Mesenteric fat pad (tissue), 1 donor: Measurements from ENCODE around the gene C2CD4C. TPM values are rescaled to one million over a fixed set of nuclear protein-coding genes. Genes with fewer than 3 reads are reported as not detected.
"Not testable (repeated sequence)": the region's sequence is repeated elsewhere in the genome, so short reads cannot be mapped to it uniquely, and the experiment has no call there.

ENCODE experiments used
- DNase-seq: peaks from one replicate; pipeline ENCODE4 v3.0.0-alpha.2; 2020; ENCODE audit warnings: low spot score
- long read RNA-seq: library from polyadenylated mRNA; unstranded; transcript quantifications from one replicate; pipeline ENCODE4 v2.0.0, GENCODE V29; 2020
- total RNA-seq: library from RNA; stranded (reverse); fragmentation: NEBNext Ultra II Directional; extraction: Animal tissue kit (Norgen Biotek cat#: 25700); gene quantifications from one replicate; pipeline ENCODE4 v1.2.1, GENCODE V29; 2021
- donor health status: DM: yes; HTN: yes; CAD: no.

C2CD4C gene, protein sequence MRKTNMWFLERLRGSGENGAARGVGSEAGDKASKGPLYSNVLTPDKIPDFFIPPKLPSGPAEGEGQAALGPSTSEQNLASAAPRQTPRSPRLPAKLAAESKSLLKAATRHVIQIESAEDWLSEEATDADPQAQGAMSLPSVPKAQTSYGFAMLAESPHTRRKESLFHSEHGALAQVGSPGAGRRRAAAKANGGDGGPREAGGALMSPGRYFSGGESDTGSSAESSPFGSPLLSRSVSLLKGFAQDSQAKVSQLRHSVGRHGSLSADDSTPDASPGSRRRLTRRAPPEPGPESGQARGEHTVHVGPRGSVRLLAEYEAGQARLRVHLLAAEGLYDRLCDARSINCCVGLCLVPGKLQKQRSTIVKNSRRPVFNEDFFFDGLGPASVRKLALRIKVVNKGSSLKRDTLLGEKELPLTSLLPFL
- total RNA-seq, result 5.9 TPM
- long read RNA-seq, partial matches to known transcripts, result 0 of 1 reads
- long read RNA-seq, other reads (novel, unspliced or antisense), result 1 of 1 reads

DNA sequence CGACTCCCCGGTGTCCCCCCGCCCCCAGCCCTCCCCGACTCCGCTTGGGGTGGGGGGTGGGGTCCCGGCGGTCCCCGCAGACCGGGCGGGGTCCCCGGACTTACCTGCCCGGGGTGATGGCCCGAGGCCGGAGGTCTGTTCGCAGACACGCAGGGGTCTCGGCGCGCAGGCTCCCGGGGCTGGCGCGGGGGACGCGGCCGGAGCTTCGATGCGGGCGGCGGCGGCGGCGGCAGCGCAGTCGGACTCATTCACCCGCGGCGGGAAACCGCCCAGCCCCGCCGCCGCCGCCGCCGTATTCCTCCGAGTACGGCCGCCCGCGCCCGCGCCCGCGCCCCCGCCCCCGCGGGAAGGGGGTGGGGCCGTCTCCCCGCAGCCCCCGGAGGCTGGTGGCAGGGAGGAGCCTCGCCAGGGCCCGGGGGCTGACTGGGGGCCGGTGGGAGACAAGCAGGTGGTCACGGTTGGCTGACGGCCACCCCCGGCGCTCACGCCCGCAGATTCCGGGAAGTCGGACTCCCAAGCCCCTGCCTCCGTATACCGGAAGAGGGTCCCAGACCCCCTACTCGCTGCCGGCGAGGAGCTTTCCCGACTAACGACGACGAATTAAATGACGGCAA is at the start of gene C2CD4C:
C2CD4C (minus strand) TSS at position 246 of the 614 bp plus-strand sequence. CDS start 786 bp downstream, outside the sequence.
- peak; percentile 86 for DNase-seq

DNA sequence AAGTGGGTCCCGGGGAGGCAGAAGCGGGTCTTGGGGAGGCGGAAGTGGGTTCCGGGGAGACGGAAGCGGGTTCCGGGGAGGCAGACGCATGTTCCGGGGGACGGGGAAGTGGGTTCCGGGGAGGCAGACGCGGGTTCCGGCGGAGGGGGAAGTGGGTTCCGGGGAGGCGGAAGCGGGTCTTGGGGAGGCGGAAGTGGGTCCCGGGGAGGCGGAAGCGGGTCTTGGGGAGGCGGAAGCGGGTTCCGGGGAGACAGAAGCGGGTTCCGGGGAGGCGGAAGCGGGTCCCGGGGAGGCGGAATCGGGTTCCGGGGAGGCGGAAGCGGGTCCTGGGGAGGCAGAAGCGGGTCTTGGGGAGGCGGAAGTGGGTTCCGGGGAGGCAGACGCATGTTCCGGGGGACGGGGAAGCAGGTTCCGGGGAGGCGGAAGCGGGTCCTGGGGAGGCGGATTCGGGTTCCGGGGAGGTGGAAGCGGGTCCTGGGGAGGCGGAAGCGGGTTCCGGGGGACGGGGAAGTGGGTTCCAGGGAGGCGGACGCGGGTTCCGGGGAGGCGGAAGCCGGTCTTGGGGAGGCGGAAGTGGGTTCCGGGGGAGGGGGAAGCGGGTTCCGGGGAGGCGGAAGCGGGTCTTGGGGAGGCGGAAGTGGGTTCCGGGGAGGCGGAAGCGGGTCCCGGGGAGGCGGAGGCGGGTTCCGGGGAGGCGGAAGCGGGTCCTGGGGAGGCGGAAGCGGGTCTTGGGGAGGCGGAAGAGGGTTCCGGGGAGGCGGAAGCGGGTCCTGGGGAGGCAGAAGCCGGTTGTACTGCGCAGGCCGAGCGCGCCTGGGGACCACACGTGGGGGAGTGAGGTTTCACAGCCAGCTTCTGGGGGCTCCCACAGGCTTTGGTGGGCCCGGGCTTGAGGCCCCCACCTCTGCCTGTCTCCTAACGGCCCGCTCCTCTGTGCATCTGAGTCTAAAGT is 49.4 kb upstream of the C2CD4C start:
- no peak for DNase-seq

DNA sequence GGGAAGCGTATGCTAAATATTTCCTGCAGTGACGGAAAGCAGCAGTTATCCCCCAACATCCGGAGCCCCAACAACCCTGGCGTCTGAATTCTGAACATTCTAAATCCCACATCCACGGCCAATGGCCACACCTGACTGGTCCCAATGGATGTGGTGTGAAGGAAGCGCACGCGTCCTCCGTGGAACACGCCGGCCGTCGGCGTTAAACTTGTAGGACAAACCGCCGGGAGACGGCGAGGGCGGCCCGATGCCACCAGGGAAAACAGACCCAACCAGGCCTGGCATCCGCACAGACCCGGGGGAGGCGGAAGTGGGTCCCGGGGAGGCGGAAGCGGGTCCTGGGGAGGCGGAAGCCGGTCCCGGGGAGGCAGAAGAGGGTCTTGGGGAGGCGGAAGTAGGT is 48.7 kb upstream of the C2CD4C start:
- no peak for DNase-seq

DNA sequence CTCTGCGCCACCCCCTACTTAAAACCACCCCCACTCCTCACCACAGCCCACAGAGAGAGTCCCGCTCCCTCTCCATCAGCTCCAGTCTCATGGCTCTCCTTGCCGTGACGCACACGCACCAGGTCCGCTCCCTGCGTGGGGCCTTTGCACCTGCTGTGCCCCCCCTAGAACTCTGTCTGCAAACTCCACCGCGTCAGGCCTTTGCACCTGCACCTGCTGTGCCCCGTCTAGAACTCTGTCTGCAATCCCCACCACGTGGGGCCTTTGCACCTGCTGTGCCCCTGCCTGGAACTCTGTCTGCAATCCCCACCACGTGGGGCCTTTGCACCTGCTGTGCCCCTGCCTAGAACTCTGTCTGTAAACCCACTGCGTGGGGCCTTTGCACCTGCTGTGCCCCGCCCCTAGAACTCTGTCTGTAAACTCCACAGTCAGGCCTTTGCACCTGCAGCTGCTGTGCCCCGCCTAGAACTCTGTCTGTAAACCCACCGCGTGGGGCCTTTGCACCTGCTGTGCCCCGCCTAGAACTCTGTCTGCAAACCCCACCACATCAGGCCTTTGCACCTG is 47.7 kb upstream of the C2CD4C start:
- no peak for DNase-seq

DNA sequence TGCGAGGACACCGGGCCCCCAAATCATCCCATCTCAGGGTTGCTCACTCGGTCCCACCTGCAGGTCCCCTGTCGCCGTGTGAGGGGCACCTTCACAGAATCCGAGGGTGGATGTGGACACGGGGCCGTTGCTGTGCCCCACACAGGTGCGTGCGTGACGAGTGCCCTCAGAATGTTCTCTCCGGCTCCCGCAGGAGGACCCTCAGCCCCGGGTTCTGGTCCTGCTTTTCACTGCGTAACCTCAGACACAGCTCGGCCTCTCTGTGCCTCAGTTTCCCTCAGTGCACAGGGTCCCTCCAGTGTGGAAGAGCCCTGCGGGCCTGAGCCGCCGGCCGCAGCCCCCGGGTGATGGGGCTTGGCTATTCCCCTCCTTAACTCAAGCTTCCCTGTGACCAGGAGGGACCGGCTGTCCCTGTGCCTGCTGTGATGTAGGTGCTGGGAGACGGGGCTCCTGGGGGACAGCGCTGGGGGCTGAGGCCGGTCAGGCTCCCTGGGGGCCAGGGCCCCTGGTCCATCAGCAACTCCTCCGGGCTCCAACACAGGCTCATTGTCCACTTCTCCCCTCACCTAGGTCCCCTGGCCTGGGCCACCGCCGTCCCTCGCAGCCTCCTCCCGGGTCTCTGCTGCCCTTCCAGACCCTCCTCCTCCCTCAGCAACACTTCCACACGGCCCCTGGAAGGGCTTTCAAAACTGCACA is 47.1 kb upstream of the C2CD4C start:
- no peak for DNase-seq

DNA sequence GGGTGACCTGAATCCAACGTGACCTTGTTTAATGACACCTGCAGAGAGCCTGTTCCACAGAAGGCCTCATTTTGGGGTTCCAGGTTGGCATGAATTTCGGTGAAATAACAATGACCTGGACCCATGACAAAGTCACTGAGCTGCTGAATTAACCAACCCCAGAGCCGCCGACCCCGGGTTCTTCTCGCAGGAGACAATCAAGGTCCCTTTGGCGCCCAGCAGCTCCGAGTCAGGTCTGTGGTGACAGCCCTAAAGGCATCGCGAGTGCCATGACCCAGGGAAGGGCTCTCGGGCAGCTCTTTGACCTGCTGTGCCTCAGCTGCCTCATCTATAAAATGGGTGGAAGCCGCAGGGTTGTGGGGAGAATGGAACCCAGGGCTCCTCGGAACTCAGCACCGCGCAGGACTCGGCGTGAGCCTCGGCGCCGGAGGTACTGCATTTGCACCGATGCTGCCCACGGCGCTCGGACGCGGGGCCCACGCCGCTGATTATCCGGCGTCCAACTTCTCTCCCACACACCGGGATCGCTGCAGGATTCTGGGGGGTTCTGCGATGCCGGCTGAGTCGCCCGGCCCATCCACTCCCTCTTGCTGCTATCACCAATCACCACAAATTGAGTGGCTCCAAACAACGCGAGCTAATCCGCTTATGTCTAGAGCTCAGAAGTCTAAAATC is 46.2 kb upstream of the C2CD4C start:
- no peak for DNase-seq

DNA sequence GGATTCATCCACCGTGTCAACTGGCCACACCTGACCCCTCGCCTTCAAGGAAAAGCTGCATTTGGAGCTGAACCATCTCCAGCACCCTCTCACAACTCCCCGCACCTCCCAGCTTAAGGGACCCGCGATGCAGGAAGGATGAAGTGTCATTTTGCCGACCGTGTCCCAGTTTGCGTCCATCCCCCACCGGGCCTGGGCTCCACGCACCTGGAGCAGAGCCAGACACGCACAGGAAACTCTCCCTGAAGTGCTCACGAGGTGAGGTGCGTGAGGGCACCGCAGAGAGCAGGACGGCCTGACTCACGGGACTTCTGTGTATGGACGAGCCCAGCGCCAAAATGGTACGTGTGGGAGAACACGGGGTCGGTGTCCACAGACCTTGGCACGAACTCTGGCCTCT is 44.7 kb upstream of the C2CD4C start:
- no peak for DNase-seq

DNA sequence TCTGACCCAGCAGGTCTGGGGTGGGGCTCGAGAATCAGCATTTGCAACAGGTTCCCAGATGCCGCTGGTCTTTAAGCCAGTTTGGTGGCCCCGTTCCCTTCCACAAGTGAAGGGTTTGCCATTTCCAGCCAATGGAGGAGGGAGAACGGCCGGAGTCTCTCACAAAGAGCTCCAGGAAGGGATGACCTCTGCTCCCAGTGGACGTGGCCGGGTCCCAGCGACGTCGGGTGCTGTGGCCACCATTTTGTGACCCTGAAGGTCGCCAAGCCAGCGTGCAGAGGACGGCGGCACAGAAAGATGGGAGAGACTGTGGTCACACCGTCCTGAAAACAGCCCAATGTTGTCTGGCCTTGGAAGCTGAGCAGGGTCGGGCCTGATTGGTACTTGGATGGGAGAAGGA is 43.9 kb upstream of the C2CD4C start:
- no peak for DNase-seq

DNA sequence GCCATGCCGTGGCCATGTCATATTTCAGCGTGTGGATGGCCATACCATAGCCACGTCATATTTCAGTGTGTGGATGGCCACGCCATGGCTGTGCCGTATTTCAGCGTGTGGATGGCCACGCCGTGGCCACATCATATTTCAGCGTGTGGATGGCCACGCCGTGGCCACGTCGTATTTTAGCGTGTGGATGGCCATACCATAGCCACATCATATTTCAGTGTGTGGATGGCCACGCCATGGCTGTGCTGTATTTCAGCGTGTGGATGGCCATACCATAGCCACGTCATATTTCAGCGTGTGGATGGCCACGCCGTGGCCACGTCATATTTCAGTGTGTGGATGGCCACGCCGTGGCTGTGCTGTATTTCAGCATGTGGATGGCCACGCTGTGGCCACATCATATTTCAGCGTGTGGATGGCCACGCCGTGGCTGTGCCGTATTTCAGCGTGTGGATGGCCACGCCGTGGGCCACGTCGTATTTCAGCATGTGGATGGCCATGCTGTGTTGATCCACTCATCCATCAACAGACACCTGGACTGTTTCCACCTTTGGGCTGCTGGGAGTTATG is 42.0 kb upstream of the C2CD4C start:
- not testable (repeated sequence) for DNase-seq

DNA sequence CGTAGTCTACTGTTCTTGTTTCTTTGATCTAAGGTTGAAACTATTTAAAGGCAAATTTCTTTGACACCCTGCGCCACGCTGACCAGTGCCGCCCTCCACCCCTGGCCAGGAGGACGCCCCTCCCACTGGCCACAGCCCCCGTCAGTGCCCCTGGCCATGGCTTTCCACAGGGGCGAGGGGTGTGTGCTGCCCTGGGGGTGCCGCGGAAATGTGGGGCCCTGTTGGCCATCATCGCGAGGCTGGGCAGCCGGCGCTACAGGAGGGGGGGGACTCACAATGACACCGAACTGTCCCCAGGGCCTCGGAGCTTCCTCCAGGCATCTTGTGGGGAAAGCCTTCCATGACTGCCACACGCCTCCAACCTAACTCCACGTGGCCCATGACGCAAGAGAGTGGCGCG is 41.0 kb upstream of the C2CD4C start:
- DNase-seq, result no peak

DNA sequence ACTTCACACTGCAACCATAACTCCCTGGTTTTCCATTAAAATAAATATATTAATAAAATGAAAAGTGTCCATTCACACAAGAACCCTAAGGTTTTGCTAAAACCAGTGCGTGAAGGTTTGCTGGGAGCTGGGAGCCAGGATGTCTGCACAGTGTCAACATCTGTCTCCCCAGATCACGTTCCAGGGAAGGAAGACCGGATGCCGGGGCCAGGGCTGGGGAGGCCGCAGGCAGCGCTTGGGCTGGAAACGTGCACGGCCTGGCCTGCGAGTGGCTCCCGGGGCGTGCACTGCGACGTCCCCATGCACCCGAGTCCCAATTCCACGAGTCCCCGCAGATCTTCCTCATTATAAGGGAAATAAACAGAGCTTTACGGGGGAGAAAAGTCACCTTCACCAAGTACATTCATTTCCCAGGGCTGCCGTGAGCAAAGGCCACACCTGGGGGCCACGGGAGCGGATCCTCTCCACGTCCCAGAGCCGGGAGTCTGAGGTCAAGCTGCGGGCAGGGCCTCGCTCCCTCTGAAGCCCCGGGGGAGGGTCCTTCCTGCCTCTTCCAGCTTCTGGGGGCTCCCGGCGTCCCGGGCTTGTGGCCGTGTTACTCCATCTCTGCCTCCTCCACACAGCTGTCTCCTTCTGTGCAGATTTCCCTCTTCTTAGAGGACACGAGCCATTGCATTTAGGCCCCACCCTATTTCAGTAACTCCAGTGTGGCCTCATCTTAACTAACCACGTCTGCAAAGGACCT is 39.0 kb upstream of the C2CD4C start:
- no peak for DNase-seq

DNA sequence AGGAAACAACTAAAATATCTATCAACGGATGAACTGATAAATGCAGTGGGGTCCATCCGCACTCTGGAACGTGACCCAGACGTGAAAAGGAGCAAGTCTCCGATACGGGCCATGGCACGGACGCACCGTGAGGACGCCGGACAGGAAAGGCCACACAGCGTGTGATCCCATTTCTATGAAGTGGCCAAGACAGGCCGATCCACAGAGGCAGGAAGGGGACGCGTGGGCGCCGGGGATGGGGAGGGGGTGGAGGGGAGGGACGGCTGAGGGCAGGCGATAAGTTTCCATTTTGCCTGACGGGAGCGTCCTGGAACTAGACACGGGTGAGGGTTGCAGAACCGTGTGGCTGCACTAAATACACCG is 38.1 kb upstream of the C2CD4C start:
- no peak for DNase-seq

DNA sequence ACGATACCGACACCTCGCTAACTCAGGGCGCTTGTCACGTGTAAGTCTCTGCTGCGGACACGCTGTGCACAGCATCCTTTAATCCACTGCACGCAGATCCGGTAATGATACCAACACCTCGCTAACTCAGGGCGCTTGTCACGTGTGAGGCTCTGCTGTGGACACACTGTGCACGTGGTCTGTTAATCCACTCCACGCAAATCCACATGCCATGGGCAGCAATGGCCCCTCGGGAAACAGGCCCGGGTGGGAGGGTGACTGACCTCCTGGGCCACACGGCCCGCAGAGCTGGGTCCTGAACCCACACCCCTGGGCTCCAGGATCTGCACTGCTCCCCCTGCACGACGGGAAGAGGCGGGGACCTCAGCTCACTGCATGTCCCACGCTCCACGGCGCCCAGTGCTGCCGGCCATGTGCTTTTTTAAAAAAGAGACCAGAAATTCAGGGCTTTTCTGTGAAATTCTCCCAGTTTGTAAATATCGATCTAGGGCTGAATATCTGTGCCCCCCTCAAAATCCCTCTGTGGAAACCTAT is 35.8 kb upstream of the C2CD4C start:
- no peak for DNase-seq

DNA sequence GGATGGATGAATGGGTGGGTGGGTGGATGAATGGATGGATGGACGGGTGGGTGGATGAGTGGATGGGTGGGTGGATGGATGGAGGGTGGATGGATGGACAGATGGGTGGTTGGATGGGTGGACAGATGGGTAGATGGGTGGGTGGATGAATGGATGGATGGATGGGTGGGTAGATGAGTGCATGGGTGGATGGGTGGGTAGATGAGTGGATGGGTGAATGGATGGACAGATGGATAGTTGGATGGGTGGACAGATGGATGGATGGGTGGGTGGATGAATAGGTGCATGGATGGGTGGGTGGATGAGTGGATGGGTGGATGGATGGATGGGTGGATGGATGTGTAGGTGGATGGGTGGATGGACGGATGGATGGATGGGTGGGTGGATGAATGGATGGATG is 34.1 kb upstream of the C2CD4C start:
- DNase-seq, result no peak

DNA sequence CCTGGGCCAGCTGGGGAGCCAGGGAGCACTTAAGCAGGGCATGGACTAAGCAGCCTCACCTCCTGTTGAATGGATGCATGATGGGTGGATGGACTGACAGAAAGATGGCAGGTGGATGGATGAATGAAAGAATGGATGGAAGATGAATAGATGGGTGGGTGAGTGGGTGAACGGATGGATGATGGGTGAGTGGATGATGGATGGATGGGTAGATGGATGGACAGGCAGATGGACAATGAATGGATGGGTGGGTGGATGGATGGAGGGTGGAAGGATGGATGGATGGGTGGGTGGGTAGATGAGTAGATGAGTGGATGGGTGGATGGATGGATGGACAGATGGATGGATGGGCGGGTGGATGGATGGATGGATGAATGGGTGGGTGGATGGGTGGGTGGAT is 33.1 kb upstream of the C2CD4C start:
- DNase-seq, result no peak

DNA sequence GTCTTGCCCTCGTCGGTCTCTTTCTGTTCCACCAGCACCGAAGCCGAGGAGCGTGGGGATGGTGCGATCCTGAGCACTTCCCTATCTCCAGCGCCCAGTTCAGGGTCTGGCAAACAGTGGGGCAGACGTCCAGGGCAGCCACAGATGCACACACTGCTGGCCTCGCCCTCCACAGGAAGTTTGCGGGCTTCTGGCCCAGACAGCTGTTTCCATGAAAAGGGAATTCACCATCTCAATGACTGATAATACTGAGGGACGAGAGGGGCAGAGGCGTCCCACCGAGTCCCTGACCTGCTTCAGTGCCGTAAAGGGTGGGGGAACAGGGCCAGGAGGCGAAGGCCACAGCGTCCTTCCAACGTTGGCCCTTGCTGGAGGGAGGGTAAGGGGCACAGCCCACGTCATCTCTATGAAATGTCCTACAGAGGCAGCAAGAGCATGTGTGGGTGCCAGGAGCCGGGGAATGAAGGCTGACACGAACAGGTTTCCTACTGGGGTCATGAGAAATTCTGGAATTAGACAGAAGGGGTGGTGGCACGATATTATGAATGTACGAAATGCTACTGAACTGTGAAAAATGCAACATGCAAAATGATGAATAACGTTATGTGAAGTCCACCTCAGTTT is 32.4 kb upstream of the C2CD4C start:
- DNase-seq, result no peak

DNA sequence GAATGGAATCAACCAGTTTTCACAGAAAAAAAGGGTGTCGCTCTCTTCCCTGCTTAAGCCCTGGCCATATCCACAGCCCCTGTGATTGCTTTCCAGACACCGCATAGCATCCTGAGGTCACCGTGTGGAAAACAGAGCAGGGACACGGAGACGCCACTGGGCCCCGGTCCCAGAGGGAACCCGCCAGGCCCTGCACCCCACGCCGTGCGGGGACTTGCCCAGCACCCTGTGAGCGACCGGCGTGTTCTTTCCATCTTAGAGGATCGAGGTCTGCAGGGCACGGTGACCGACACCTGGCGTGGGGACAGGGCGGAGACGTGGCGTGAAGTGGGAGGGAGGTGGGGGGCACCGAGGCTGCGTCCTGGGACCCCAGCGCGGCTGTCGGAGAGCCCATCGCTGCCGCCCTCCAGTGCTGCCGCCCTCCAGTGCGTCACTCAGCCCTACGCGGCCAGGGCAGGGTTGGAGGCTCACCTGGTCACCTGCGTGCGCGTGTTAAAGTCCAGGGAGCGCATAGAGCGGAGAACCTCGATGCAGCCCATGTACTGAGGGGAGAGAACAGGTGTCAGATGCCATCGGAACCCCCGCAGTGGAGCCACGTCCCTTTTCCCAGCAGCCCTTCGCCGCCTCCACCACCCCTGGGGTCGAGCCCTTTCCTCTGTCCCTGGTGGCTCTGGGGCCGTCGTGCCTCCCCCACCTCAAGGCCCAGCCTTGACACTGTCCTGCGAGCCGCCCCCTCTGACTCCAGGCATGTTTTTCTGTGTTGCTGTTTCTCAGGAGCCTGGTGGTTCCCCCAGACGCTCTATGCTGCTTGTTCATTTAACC is 31.7 kb upstream of the C2CD4C start:
- DNase-seq, result no peak
